H1 (cell line): ENCODE results near the gene NT5M. TPM values are rescaled to one million over a fixed set of nuclear protein-coding genes. Genes with fewer than 3 reads are reported as not detected.

ENCODE experiments used
- ASH2L ChIP-seq: fragments of 200-600, 300-600 bp; sonication (generic); IDR thresholded peaks from one replicate; pipeline ENCODE4 v1.7.1; 2017; ENCODE audit warnings: low read length
- BACH1 ChIP-seq: IDR thresholded peaks from 2 replicates; pipeline ENCODE4 v1.6.1; 2012; ENCODE audit warnings: low read length, improper control_type of control experiment
- BCL11A ChIP-seq, 2 experiments: IDR thresholded peaks; one replicate each; pipeline ENCODE4 v1.6.1; 2011; ENCODE audit warnings: low read depth in 2 of 2, low read length in 2 of 2, mild to moderate bottlenecking in 2 of 2
- CEBPB ChIP-seq: IDR thresholded peaks from 2 replicates; pipeline ENCODE4 v1.6.1; 2012; ENCODE audit warnings: low read depth, low read length
- GABPA ChIP-seq: IDR thresholded peaks from 2 replicates; pipeline ENCODE4 v1.6.1; 2011; ENCODE audit warnings: mild to moderate bottlenecking, low read length, moderate library complexity, borderline replicate concordance; ENCODE audit not compliant: insufficient read depth
- GTF2F1 ChIP-seq: IDR thresholded peaks from 2 replicates; pipeline ENCODE4 v1.6.1; 2012; ENCODE audit warnings: low read depth, low read length, improper control_type of control experiment, borderline replicate concordance
- HDAC2 ChIP-seq, 2 experiments: fragments of 300-600 bp in 1 of 2; sonication (generic) in 1 of 2; IDR thresholded peaks; 2 replicates each; pipeline ENCODE4 v1.6.1; 2011 to 2012; ENCODE audit warnings: low read depth in 2 of 2, low read length in 2 of 2, mild to moderate bottlenecking in 2 of 2, moderate library complexity in 2 of 2, borderline replicate concordance in 1 of 2, inconsistent platforms in 1 of 2
- HDAC6 ChIP-seq: IDR thresholded peaks from one replicate; pipeline ENCODE4 v1.7.1; 2012; ENCODE audit warnings: low read depth, mild to moderate bottlenecking, inconsistent platforms, low read length, moderate library complexity
- JUND ChIP-seq: IDR thresholded peaks from 2 replicates; pipeline ENCODE4 v1.6.1; 2011; ENCODE audit warnings: mild to moderate bottlenecking, improper control_type of control experiment, low read length
- KDM5A ChIP-seq: fragments of 200-600 bp; IDR thresholded peaks from 2 replicates; pipeline ENCODE4 v1.7.1; 2012; ENCODE audit warnings: mild to moderate bottlenecking, low read length, inconsistent platforms, mixed read lengths
- NANOG ChIP-seq: IDR thresholded peaks from 2 replicates; pipeline ENCODE4 v1.6.1; 2011; ENCODE audit warnings: low read length, low read depth, mild to moderate bottlenecking, inconsistent platforms; ENCODE audit not compliant: insufficient read depth, poor library complexity, severe bottlenecking
- PHF8 ChIP-seq: fragments of 200-600 bp; sonication (generic); conservative IDR thresholded peaks from 2 replicates; pipeline ENCODE4 v1.7.1; 2012; ENCODE audit warnings: low read depth, mild to moderate bottlenecking, inconsistent platforms, low read length, moderate library complexity
- POLR2A ChIP-seq, 2 experiments: IDR thresholded peaks; 1 replicate in 1 of 2; 2 replicates in 1 of 2; pipeline ENCODE4 v1.6.1; 2011; ENCODE audit warnings: low read depth in 2 of 2, low read length in 2 of 2, mild to moderate bottlenecking in 2 of 2; ENCODE audit errors: control extremely low read depth in 1 of 2
- POLR2AphosphoS5 ChIP-seq: IDR thresholded peaks from 2 replicates; pipeline ENCODE4 v1.6.1; 2011; ENCODE audit warnings: low read depth, low read length
- RXRA ChIP-seq: IDR thresholded peaks from 2 replicates; pipeline ENCODE4 v1.6.1; 2011; ENCODE audit warnings: low read depth, mild to moderate bottlenecking, low read length, moderate library complexity; ENCODE audit not compliant: insufficient read depth
- SAP30 ChIP-seq: fragments of 300-600 bp; sonication (generic); IDR thresholded peaks from 2 replicates; pipeline ENCODE4 v1.7.1; 2012; ENCODE audit warnings: low read length, moderate library complexity, mild to moderate bottlenecking, inconsistent platforms; ENCODE audit not compliant: insufficient read depth, insufficient replicate concordance
- SP1 ChIP-seq: IDR thresholded peaks from 2 replicates; pipeline ENCODE4 v1.6.1; 2011; ENCODE audit warnings: low read depth, low read length
- SRF ChIP-seq: IDR thresholded peaks from 2 replicates; pipeline ENCODE4 v1.6.1; 2011; ENCODE audit warnings: mild to moderate bottlenecking, low read depth, low read length, moderate library complexity
- TCF12 ChIP-seq: IDR thresholded peaks from 2 replicates; pipeline ENCODE4 v1.6.1; 2011; ENCODE audit warnings: low read depth, mild to moderate bottlenecking, low read length
- TEAD4 ChIP-seq: IDR thresholded peaks from 2 replicates; pipeline ENCODE4 v1.6.1; 2012; ENCODE audit warnings: low read depth, low read length, inconsistent platforms, mixed read lengths
- polyA plus RNA-seq, 7 experiments: library from polyadenylated mRNA; depleted of rRNA in 3 of 7; stranded (reverse) in 5 of 7; unstranded in 2 of 7; fragments of >200 nt in 5 of 7; fragments of 200-250 nt in 2 of 7; gene quantifications; 1 replicate in 5 of 7; 2 replicates in 1 of 7; 4 replicates in 1 of 7; pipeline versions ENCODE4 v1.2.1 to v1.2.3, GENCODE V29; 2011 to 2013; ENCODE audit warnings: missing spikeins in 2 of 7, mixed read lengths in 2 of 7
- total RNA-seq: library from RNA; stranded (reverse); fragmentation: NEBNext Ultra II Directional; extraction: Animal tissue kit (Norgen Biotek cat#: 25700); gene quantifications from 2 replicates; pipeline ENCODE4 v1.2.1, GENCODE V29; 2021
- TF ChIP-seq, protein P1 (sequence below), 3 experiments: IDR thresholded peaks; 1 replicate in 2 of 3; 2 replicates in 1 of 3; pipeline versions ENCODE4 v1.5.1 to v1.6.1; 2011; ENCODE audit warnings: low read length in 3 of 3, mild to moderate bottlenecking in 3 of 3, inconsistent platforms in 2 of 3, low read depth in 1 of 3, moderate library complexity in 1 of 3; ENCODE audit not compliant: insufficient read depth in 1 of 3; ENCODE audit errors: control extremely low read depth in 1 of 3

The NT5M gene
- total and polyA plus RNA-seq, 2 of the 8 experiments (the other 6 are each of a cell fraction or from before 2014, with no cell fraction given) = 7.6 to 18.2 TPM

DNA sequence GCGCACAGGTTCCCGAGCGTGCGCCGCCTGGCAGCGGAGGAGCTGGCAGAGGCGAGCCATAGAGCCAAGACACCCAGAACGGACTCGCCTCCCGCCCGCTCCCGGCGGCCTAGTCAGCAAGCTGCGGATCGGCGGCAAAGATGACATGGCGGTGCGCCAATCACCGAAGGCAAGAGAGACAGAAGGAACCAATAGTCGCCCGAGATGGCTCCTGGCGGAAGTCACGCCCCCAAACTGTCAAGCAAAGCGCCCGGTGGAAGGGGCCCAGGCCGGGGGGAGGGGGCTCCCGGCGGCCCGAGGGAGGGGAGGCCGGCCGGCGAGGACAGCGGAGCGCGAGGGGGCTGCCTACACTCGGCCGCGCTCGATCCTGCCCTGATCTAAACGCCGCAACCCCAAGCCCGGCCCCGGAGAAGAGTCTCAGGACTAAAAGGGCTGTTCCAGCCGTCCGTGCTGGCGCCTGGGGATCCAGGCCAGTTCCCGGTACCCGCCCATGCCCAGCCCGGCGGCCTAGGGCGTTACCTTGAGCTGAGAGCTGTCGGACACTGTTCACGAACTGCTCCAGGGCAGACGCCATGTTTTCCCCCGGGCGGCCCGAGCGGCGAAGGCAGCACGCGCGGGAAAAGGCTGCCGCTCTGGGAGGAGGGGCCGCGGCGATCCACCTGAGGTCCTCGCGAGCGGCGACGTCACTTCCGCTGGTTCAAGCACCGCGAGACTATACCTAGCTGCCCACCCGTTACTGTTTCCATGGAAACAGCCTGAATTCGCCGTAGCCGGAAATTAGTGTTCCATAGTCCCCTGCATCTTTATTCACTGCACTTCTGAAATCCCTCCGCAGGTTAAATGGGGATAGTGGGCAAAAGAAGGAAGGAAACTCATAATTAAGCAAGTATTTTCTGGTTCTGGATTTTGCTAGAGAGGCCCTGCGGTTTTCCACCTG is 22.3 kb upstream of the NT5M start, which contains the start of gene COPS3 (continued):
- 0 out of 2 replicates have a peak, but pooled peaks have one; percentile 39 for TF ChIP-seq KDM5A
- no peak for TF ChIP-seq BCL11A (IDR thresholded peaks at IDR 0.05; ENCODE audit: low read depth in 2 of 2, low read length in 2 of 2)
- no peak for TF ChIP-seq NANOG
- no peak for TF ChIP-seq CEBPB
- no peak for TF ChIP-seq SAP30
- TF ChIP-seq POLR2AphosphoS5 = peak; percentile 89; the same call in 1 of the 2 replicates
- TF ChIP-seq, protein P1, sequence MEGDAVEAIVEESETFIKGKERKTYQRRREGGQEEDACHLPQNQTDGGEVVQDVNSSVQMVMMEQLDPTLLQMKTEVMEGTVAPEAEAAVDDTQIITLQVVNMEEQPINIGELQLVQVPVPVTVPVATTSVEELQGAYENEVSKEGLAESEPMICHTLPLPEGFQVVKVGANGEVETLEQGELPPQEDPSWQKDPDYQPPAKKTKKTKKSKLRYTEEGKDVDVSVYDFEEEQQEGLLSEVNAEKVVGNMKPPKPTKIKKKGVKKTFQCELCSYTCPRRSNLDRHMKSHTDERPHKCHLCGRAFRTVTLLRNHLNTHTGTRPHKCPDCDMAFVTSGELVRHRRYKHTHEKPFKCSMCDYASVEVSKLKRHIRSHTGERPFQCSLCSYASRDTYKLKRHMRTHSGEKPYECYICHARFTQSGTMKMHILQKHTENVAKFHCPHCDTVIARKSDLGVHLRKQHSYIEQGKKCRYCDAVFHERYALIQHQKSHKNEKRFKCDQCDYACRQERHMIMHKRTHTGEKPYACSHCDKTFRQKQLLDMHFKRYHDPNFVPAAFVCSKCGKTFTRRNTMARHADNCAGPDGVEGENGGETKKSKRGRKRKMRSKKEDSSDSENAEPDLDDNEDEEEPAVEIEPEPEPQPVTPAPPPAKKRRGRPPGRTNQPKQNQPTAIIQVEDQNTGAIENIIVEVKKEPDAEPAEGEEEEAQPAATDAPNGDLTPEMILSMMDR (IDR thresholded peaks at IDR 0.05; ENCODE audit: control extremely low read depth in 1 of 3, insufficient read depth in 1 of 3, low read depth in 1 of 3, low read length in 3 of 3) = peak in 1 of 3 experiments; percentile 16; a peak in 1 of 4 replicates
- TF ChIP-seq BACH1 = no peak
- no peak for TF ChIP-seq RXRA
- TF ChIP-seq JUND = no peak
- peak; percentile 67 for TF ChIP-seq ASH2L
- peak; percentile 85; the same call in 1 of the 2 replicates for TF ChIP-seq GABPA
- no peak for TF ChIP-seq TCF12
- peak; percentile 95 for TF ChIP-seq PHF8
- TF ChIP-seq GTF2F1 = no peak
- TF ChIP-seq HDAC2 (IDR thresholded peaks at IDR 0.05; ENCODE audit: borderline replicate concordance in 1 of 2, low read depth in 2 of 2, low read length in 2 of 2) = peak in 1 of 2 experiments; percentile 70; a peak in 1 of 4 replicates
- TF ChIP-seq SRF = 0 out of 2 replicates have a peak, but pooled peaks have one; percentile 4
- TF ChIP-seq SP1 = peak; percentile 95
- peak; percentile 93 to 98 for TF ChIP-seq POLR2A (IDR thresholded peaks at IDR 0.05; ENCODE audit: control extremely low read depth in 1 of 2, low read depth in 2 of 2, low read length in 2 of 2)
- no peak for TF ChIP-seq HDAC6
- no peak for TF ChIP-seq TEAD4
